Esophagus (tissue), 2 donors: ENCODE data around the gene SEMA4D. TPM values are rescaled to one million over a fixed set of nuclear protein-coding genes. Genes with fewer than 3 reads are reported as not detected.

Source experiments
- H3K27ac ChIP-seq, 2 donors: one replicate each; pipeline ENCODE4 v1.5.1; 2013; ENCODE audit warnings: low read depth in 2 of 2, mild to moderate bottlenecking in 2 of 2, inconsistent platforms in 1 of 2, low read length in 1 of 2, moderate library complexity in 1 of 2
- H3K27me3 ChIP-seq, 2 donors: one replicate each; pipeline ENCODE4 v1.6.1; 2013; ENCODE audit warnings: low read length in 2 of 2, control low read depth in 1 of 2, mild to moderate bottlenecking in 1 of 2; ENCODE audit not compliant: insufficient read depth in 2 of 2, control insufficient read depth in 1 of 2
- H3K36me3 ChIP-seq, 2 donors: one replicate each; pipeline ENCODE4 v1.6.1; 2013; ENCODE audit warnings: low read length in 1 of 2; ENCODE audit not compliant: control insufficient read depth in 2 of 2, insufficient read depth in 2 of 2
- H3K4me1 ChIP-seq, 2 donors: one replicate each; pipeline ENCODE4 v1.6.1; 2013; ENCODE audit warnings: low read length in 1 of 2; ENCODE audit not compliant: control insufficient read depth in 2 of 2, insufficient read depth in 2 of 2
- H3K4me3 ChIP-seq, 2 donors: one replicate each; pipeline ENCODE4 v1.5.1; 2013; ENCODE audit warnings: low read length in 2 of 2, mild to moderate bottlenecking in 2 of 2, low read depth in 1 of 2, moderate library complexity in 1 of 2
- H3K9me3 ChIP-seq, 2 donors: one replicate each; pipeline ENCODE4 v1.6.1; 2013; ENCODE audit warnings: mild to moderate bottlenecking in 2 of 2, low read depth in 1 of 2, low read length in 1 of 2, moderate library complexity in 1 of 2; ENCODE audit not compliant: control insufficient read depth in 2 of 2, insufficient read depth in 1 of 2
- WGBS, 2 donors: extraction: QIAGEN DNeasy Blood & Tissue Kit; methylation state at CpG; one replicate each; pipeline ENCODE4 v1.1.7; 2013; 5-methylcytosine and 5-hydroxymethylcytosine counted together
- polyA plus RNA-seq, 2 donors: library from polyadenylated mRNA; stranded (reverse); fragments of 200-250 nt; gene quantifications; one replicate each; pipeline ENCODE4 v1.2.3, GENCODE V29; 2013
- donor health status: healthy with polysubstance abuse.
- donor health status: Bipolar disorder and iron deficiency.

Gene SEMA4D
- polyA plus RNA-seq, 2 donors: 17.1 to 33.4 TPM

DNA sequence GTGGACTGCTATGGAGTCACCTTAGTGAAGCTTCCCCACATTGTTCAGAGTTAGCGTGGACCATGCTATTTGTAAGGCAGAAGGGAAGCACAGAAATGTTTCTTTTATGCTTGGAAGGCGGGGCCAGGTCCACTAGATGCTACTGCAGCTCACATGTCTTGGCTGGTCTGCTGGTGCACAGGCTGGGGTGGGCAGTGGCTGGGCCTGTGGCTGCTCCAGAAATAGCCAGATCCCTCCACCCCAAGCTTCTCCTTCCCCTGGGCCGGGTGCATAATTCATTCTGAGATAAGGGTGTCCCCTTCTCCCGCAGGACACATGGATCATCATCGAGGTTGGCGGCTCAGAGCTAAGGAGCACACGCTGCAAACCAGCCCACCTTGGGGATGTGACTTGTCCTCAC is 14.5 kb upstream of the SEMA4D start:
- Histone ChIP-seq H3K27me3 (no peaks in the 10 kb centered on the region), H3K36me3 (no peaks in the 10 kb centered on the region), H3K4me3 (no peak overlapping the region), H3K9me3 (no peaks in the 10 kb centered on the region), H3K27ac (no peak overlapping the region), H3K4me1 (no peaks in the 10 kb centered on the region)
- 91 to 94% methylated on average over 6 to 7 of the region's 7 CpGs for WGBS, 2 donors

DNA sequence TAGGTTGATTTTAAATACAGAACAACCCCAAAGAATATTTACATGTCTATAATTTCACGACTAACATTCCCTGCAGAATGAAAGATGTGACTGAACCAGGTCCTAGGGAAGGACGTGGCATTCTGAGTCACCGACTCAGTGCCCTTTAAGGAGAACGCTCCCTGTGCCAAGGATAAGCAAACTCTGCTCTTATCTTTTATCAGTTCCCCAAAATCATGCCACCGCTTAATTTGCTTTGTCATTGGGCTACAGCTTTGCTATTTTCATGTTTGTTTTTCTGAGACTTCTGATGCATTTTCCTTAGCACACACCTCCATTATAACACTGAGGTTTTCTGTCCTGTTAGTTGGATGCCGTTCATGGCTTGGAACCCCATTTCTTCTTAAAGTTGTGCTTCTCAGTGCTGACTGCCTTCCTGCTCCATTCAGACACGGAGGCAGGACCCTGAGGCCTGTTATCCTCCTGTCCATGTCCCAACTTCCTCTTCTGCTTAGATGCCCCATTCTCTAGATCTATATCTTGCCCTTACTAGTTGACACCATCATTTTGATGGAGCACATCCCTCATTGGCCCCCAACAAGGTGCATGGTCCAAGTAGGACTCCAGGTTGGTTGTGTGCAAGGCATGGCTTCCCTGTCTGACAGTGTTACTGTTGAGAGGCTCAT is 11.2 kb upstream of the SEMA4D start:
- Histone ChIP-seq H3K4me3 (no peak overlapping the region), H3K9me3 (no peaks in the 10 kb centered on the region), H3K4me1 (no peaks in the 10 kb centered on the region), H3K27ac (no peak overlapping the region), H3K27me3 (no peaks in the 10 kb centered on the region), H3K36me3 (no peaks in the 10 kb centered on the region)
- 85 to 88% methylated on average over 7 of the region's 7 CpGs for WGBS, 2 donors

DNA sequence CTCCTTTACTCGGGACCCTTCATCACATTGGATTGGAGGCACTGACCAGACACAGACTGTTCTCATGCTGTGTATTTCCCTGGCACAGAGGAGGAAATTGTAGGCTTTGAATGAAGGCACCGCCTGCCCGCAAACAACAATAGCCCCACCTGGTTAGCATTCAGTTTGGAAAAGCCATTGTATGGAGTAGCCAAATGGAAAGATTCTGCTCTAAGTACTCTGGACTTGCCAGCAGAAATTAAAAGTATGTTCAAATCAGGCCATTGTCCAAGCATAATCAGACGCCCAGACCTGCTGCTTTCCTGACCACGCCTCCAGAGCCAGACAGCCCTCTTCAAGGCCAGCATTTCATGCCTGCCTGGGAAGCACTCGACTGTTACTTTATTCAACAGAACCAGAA is 8.0 kb upstream of the SEMA4D start:
- Histone ChIP-seq H3K4me1 (peaks cover 5% of the 10 kb centered on the region in 2 donors), H3K36me3 (no peaks in the 10 kb centered on the region), H3K27ac (no peak overlapping the region), H3K27me3 (no peaks in the 10 kb centered on the region), H3K9me3 (no peaks in the 10 kb centered on the region), H3K4me3 (no peak overlapping the region)
- WGBS, 2 donors: 52 to 54% methylated on average over 6 of the region's 6 CpGs

DNA sequence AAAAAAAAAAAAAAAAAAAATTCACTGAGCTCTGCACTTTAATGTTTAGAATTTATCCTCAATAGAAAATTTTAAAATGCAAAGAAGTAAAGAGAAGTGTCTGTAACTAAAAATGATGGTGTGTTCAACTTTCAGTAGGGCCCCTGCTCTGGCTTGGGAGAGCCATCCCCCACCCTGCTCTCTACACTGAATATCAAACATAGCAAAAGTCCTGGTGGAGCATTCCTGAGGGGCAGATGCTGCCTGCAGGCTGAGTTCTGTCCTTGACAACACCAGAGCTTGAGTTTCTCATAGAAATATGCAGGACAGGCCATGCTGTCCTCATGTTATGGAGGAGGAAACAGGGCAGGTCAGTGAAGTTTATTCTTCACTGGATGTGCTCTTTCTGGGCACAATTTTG is 7.1 kb upstream of the SEMA4D start:
- Histone ChIP-seq H3K36me3 (no peaks in the 10 kb centered on the region), H3K27me3 (no peaks in the 10 kb centered on the region), H3K4me1 (peaks cover 5% of the 10 kb centered on the region in 2 donors), H3K9me3 (no peaks in the 10 kb centered on the region), H3K4me3 (no peak overlapping the region), H3K27ac (no peak overlapping the region)

DNA sequence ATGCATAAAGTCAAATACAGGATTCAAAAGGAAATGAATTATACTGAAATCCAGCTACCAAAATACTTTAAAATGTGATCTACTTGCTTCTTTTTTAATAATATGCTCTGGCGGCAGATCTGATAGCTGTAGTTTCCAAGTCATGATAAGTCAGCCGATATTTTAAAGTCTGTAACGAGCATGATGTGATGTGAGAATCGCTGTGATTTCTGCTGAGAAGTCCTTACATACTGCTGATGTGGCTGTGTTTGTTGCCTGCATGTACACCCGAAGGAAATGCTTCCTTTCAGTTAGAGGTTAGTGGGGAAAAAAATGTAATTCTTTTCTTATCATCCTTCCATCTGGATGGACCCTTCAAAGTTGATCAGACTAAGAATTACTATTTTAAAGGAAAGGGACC is 4.8 kb upstream of the SEMA4D start:
- no peak overlapping the region for H3K27ac ChIP-seq
- 58 to 63% methylated on average over 5 of the region's 5 CpGs for WGBS, 2 donors

DNA sequence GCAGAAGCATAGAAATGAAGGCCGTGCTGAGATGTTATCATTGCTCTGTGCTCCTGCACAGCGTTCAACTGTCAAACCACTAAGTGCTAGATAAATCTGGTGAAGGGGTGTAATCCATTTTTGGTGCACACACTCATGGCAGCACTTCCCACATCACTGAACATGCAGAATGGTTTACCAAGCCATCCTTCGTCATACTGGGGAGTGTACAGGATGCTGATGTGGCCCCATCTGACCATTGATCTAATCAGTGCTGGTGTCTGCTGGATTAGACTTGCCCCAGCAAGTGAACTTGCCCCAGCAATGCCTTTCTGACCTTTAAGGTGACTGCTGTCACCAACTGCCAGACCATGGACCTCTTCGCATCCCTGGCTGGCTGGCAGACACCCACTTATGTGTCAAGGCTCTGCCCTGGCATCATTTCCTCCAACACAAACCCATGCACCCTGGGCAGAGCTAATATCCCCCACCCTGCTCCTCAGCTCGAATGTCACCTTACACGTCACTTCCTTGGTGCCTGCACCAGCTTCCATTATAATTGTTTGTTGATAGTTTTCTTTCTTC is 4.2 kb upstream of the SEMA4D start:
- Histone ChIP-seq H3K4me1 (peaks cover 7 to 13% of the 10 kb centered on the region in 2 donors), H3K27me3 (no peaks in the 10 kb centered on the region), H3K27ac (no peak overlapping the region), H3K4me3 (no peak overlapping the region), H3K36me3 (no peaks in the 10 kb centered on the region), H3K9me3 (no peaks in the 10 kb centered on the region)
- 73 to 77% methylated on average over 6 of the region's 6 CpGs for WGBS, 2 donors

More for the DNA sequence above, 4.8 kb upstream of the SEMA4D start:
- no peaks in the 10 kb centered on the region for H3K9me3 ChIP-seq
- H3K27me3 ChIP-seq: no peaks in the 10 kb centered on the region
- no peak overlapping the region for H3K4me3 ChIP-seq
- no peaks in the 10 kb centered on the region for H3K36me3 ChIP-seq
- peaks cover 7 to 13% of the 10 kb centered on the region in 2 donors for H3K4me1 ChIP-seq

DNA sequence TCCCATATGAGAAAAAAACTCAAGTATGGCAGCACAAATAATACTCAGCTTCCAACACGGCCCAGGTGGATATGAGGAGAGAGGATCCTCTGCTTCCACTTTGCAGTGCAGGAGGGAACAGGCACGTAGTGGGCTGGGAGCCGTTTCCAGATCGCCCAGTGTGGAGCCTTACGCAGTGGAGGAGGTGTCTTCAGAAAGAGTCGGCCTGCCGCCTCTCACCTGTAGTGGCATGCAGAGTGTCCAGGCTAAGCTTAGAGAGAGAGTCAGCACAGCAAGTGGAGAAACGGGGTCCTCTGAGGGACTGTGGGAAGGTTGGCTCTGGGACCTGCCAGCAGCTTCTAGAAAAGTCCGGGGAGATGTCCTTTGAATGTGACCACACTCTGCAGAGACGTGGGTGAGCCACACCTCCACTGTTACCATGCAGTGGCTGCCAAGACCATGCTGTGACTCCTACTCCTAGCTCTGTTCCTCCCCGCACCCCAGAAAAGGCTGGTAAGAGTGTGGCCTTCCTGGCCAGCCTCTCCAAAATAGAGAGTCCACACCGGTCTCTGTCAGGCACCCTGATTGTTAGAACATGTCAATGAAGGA is 3.5 kb upstream of the SEMA4D start:
- no peaks in the 10 kb centered on the region for H3K27me3 ChIP-seq
- peaks cover 9 to 16% of the 10 kb centered on the region in 2 donors for H3K4me1 ChIP-seq
- peak overlapping the region in 1 of 2 donors; percentile 29 for H3K27ac ChIP-seq
- H3K4me3 ChIP-seq: no peak overlapping the region
- H3K9me3 ChIP-seq: no peaks in the 10 kb centered on the region
- 78% methylated on average over 12 of the region's 12 CpGs for WGBS, 2 donors
- H3K36me3 ChIP-seq: no peaks in the 10 kb centered on the region

DNA sequence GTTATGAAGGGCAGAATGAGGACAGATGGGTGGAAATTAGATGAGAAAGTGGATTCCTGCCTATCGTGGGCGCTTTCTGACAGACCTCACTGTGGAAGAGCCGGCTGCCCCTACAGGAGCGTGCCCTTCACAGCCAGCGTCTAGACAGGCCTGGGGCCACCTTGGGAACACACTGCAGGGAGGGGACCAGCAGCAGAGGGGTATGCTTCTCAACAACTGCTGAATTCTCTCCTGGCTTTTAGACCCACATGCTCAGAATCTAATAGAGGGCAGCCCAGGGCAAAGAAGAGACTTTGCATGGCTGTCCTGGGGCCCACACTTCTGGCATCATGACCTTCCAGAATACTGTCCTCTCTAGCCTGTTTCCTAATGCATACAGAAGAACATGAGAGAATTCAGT is 2.1 kb upstream of the SEMA4D start:
- H3K4me3 ChIP-seq: no peak overlapping the region
- no peaks in the 10 kb centered on the region for H3K27me3 ChIP-seq
- no peaks in the 10 kb centered on the region for H3K9me3 ChIP-seq
- H3K27ac ChIP-seq: no peak overlapping the region
- H3K36me3 ChIP-seq: no peaks in the 10 kb centered on the region
- WGBS, 2 donors: 86 to 90% methylated on average over 5 of the region's 5 CpGs
- peaks cover 15 to 27% of the 10 kb centered on the region in 2 donors for H3K4me1 ChIP-seq

DNA sequence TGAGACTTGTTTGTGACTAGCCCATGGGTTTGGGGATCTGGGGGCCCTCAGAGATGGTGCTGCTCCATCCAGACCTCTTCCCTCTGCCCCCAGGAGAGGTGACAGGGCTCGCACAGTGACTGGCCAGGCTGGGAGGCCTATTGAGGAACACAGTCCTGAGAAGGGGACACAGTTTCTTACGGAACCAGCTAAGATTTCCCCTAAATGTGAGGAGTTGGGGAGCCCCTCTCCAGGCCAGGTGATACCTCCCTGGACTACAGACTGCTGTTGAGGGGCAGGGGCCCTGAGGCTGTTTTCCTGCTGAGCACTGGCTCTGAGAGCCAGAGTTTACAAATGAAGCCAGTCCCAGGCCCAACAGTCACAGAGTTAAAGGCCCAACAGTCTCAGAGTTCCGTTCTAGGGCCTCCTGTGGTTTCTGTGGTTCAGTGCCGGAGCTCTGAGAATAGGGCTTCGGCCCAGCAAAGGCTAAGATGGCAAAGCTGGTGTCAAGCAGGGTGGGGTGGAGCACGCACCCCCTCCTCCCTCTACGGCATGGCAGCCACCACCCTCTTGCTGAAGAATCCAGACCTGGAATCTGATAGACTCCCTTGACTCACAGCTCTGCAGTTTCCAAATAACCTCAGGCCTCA is 1.1 kb upstream of the SEMA4D start:
- H3K9me3 ChIP-seq: no peaks in the 10 kb centered on the region
- H3K27ac ChIP-seq: peak overlapping the region; percentile 43 to 59
- no peaks in the 10 kb centered on the region for H3K36me3 ChIP-seq
- H3K4me3 ChIP-seq: no peak overlapping the region
- H3K27me3 ChIP-seq: no peaks in the 10 kb centered on the region
- 75 to 84% methylated on average over 7 of the region's 7 CpGs for WGBS, 2 donors
- H3K4me1 ChIP-seq: peaks cover 15 to 30% of the 10 kb centered on the region in 2 donors
